UCSD-AML1 (cell line): Measurements from ENCODE around the gene PDE6G.

ENCODE experiments used
- DNase-seq: peaks from one replicate; lab custom pipeline; 2025; ENCODE audit not compliant: unreplicated experiment; lab: John Stamatoyannopoulos, UW

PDE6G gene

DNA sequence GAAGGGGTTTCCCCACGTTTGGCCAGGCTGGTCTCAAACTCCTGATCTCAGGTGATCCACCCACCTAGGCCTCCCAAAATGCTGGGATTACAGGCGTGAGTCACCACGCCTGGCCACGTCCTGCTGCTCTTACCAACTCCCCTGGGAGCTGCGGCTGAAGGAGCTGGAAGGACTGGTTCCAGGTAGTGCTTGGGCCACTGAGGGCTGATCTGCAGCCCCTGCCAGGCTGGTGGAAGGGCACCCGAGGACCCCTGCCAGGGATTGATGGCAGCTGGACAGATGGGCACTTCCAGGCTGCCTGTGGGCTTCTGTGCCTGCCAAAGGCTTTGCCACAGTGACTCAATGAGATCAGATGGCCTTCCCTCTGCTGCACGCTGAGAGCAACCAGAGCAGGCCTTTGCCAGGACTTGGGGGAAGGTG lies 7.7 kb upstream of the PDE6G start:
- no peak for DNase-seq

- no peak for DNase-seq
Measured at GRCh38 chr17:81662002-81662401, 5.7 kb upstream of the PDE6G start.

- no peak for DNase-seq
Measured at GRCh38 chr17:81660441-81660840, 4.1 kb upstream of the PDE6G start.

- DNase-seq, result no peak
Measured at GRCh38 chr17:81659038-81659437, 2.7 kb upstream of the PDE6G start.

DNA sequence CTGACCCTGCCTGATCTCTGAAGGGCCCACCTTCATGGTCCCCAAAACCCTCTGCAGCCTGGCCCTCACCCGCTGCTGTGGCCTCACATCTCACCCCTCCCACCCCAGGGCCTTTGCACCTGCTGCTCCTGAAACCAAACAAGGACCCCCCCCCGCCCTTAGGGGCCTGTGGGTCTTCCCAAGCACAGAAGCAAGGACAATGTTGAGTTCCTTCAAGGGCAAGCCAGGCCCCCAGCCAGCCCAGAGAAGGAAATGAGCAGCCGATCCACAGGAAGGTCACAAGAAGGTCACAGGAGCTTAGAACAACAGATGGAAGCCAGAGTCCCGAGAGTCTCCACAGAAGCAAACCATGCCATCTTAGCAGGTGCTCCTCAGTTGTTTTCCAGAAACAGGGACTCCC lies 493 bp upstream of the PDE6G start:
- no peak for DNase-seq

GRCh38 chr17:81655378-81656117 lies 794 bp downstream of the PDE6G start:
- DNase-seq, result no peak

- peak; percentile 47 for DNase-seq
Measured at GRCh38 chr17:81652906-81653771, 3.2 kb downstream of the PDE6G start.

DNA sequence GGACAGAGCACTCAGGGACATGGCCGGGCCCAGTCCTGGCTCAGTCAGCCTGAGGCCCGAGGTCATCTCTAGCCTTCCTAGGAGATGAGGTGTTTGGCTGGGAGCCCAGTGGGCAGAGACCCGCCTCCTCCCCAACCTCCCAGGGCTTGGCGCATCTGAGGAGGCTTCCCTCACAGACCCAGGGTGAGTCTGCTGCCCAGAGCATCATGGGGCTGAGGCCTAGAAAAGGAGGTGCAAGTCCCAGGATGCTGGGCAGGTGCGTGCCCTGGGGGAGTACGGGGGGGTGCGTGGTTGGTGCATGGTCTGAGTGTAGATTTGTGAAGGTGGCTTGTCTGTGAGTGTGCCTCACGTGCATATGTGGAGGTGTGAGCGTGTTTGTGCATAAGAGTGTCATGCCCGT lies 4.7 kb downstream of the PDE6G start:
- DNase-seq, result no peak

DNA sequence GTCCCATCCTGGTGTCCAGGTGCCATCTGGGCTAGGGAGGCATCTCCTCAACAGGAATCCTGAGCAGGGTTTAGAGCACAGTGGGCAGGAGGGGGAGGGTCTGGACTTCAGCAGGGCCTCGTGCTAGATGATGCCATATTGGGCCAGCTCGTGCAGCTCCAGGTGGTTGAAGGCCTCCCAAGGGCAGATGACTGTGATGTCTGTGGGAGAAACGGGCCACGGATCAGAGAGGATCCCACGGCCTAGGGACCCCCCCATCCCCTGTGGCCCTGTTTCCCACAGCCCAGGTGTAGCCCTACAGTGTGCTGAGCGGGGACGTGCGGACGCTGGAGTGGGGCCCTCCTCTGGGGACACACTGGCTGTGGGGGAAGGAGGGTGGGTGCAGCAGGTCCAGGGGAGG lies 5.4 kb downstream of the PDE6G start:
- DNase-seq, result no peak

- DNase-seq, result no peak
Measured at GRCh38 chr17:81648707-81649085, 7.6 kb downstream of the PDE6G start.

DNA sequence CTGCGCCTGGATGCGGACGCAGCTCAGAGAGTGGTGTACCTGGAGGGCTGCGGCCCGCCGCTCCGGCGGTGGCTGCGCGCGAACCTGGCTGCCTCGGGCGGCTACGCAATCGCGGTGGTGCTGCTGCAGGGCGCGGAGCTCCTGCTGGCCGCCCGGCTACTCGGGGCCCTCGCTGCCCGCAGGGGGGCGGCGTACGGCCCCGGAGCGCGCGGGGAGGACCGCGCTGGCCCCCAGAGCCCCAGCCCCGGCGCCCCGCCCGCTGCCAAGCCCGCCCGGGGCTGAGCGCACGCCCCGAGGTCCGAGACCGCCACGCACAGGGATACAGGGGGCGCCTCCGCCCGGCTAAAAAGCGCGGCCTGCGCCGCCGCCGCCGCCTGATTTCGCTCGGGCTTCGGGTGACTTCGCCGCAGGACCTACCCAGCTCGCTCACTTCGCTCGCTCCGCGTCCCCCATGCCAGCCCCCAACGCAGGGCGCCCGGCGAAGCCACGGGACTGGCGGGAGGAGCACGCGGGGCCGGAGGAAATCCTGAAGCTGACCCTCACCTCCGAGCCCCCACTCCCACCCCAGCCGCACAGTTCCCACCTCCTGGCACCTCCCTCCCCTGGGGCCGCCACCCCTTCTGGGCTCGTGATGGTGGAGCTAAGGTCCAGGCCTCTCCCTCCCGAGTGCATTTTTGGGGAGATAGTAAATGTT lies 8.2 kb downstream of the PDE6G start:
- no peak for DNase-seq

- DNase-seq, result no peak
Measured at GRCh38 chr17:81647640-81648012, 8.7 kb downstream of the PDE6G start.

DNA sequence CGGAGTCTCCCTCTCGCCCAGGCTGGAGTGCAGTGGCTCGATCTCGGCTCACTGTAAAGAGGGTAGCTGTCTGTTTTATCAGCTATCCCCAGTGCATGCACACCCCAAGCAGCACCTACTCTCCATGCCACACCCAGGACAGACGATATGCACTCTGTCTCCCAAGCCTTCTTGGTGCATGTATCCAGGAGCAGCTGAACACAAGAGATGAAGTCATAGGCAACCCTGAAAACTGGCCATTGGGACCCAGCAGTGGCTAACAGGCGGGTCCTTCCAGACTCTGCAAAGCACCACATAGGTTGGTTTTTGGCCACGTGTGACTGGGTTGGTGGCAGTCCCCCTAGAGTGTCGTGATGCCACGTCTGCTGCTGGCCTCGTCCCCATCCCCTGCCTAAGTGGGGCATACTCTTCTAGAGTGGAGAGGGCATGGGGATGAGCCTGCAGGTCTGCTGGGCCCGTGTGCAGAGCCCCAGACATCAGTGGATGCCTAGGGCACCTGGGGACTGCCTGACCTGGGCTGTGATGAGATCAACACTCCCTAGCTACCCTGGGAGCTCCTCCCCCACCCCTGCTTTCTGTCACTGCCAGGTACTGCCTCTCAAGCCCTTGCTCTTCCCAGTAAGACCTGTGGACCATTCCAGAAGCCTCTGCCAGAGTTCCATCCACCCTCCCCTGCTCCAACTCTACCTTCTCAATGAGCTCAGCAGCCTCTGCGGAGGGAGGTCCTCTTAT lies 9.3 kb downstream of the PDE6G start:
- no peak for DNase-seq

DNA sequence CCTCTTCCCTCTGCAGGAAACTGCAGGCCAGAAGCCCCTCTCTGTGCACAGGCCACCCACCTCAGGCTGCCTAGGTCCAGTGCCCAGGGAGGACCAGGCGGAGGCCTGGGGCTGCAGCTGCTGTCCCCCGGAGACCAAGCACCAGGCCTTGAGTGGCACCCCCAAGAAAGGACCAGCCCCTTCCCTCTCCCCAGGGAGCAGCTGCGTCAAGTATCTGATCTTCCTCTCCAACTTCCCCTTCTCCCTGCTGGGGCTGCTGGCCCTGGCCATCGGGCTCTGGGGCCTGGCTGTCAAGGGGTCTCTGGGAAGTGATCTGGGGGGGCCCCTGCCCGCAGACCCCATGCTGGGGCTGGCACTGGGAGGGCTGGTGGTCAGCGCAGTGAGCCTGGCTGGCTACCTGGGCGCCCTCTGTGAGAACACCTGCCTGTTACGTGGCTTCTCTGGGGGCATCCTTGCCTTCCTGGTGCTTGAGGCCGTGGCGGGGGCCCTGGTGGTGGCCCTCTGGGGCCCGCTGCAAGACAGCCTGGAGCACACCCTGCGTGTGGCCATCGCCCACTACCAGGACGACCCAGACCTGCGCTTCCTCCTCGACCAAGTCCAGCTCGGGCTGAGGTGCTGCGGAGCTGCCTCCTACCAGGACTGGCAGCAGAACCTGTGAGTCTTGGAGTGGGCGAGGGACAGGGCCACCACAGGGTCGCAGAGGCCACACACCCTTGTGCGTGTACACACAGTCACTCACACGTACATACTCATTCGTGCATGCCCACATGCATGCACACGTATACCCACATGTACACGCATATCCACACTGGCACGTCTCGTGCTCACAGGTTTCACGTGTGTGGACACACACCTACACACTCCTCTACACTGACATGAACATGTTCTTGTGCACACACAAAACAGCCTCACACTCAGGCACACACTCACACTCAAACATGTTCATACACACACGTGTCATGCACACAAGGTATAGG lies 11.1 kb downstream of the PDE6G start:
- DNase-seq, result no peak

DNA sequence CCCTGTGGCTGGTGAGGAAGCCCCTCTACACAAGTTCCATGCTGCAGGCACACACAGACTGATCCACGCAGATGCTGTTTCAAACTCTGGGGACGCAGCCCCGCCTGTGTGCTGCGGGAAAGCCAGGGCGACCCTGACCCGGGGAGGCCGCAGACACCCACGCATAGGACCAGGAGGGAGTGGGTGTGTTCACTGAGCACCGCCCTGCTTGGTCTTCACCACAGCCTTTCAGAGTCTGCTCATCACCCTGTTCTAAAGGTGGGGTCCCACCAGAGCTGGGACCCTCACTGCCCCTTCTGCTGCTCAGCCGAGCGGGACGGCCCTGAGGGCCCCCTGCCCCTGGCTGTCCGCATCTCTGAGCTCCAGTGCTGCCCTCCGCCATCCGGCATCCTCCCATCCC lies 11.8 kb downstream of the PDE6G start:
- no peak for DNase-seq

DNA sequence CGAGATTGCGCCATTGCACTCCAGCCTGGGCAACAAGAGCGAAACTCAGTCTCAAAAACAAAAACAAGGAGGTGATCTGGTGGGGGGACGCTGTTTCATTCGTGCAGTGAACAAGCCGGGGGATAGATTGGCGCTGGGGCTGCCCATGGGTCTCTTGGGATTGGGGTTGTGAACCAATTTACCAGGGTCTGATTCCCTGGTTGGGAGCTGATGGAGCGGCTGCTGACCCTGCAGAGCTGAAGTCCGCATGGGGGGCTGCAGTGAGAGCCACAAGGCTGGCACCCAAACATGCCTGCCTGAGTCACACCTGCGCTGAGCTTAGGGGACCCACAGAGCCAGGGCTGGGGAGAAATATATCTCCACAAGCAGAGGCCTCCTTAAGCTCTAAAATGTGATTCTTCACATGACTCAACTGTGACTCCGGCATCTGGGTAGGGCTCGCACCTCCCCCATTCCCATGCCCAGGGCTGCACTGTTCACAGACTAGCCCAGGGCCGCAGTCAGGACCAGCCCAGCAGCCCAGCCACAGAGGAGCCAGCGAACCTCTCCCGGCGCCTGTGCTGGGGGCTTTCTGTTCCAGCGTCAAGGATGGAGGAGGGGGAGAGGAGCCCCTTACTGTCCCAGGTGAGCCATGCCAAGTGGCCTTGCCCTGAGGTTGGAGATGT lies 14.4 kb downstream of the PDE6G start:
- no peak for DNase-seq

GRCh38 chr17:81640011-81640410 lies 16.3 kb downstream of the PDE6G start:
- DNase-seq, result no peak

DNA sequence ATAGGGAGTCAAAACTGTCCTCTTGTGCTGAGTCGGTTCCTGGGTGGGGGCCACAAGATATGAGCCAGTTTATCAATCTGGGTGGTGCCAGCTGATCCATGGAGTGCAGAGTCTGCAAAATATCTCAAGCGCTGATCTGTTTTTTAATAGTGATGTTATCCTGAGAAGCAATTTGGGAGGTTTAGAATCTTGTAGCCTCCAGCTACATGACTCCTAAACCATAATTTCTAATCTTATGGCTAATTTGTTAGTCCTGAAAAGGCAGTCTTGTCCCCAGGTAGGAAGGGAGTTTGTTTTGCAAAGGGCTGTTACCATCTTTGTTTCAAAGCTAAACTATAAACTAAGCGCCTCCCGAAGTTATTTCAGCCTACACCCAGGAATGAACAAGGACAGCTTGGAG lies 17.7 kb downstream of the PDE6G start:
- DNase-seq, result no peak

- DNase-seq, result peak; percentile 88
Measured at GRCh38 chr17:81636505-81637288, 19.6 kb downstream of the PDE6G start, which contains the start of the genes NPLOC4 and TSPAN10. TSS of gene NPLOC4 (minus strand) at chr17:81637112. CDS start at chr17:81636930, 182 bp downstream. TSS of gene TSPAN10 (plus strand) at chr17:81637196. CDS start at chr17:81642413, 5,217 bp downstream.
